PC-9 (cell line): Measurements from ENCODE around the gene APOB. TPM values are rescaled to one million over a fixed set of nuclear protein-coding genes. Genes with fewer than 3 reads are reported as not detected.

Source experiments
- BruUV-seq: library from RNA; stranded (reverse); fragments of 400-500 nt; replicated peaks from 2 replicates; lab custom pipeline; 2021; lab: Mats Ljungman, UMichigan
- CTCF ChIA-PET: fragments of 300-600 bp; sonication (Branson Sonifier 250); formaldehyde crosslinking; loops from one replicate; lab custom pipeline; 2022; ENCODE audit warnings: antibody characterized with exemption; lab: Charles Lee
- POLR2A ChIA-PET: fragments of 300-600 bp; sonication (Branson Sonifier 250); formaldehyde crosslinking; loops from one replicate; lab custom pipeline; 2022; ENCODE audit warnings: antibody characterized with exemption; ENCODE audit not compliant: unreplicated experiment; lab: Charles Lee
- DNase-seq, 2 experiments: peaks; one replicate each; pipeline versions ENCODE4 v3.0.0 to v3.0.0-alpha.2; 2015 to 2022; ENCODE audit warnings: mixed read lengths in 1 of 2
- H2AFZ ChIP-seq: fragments of 200-600 bp; sonication (generic); 2 replicates; pipeline ENCODE4 v1.8.1; 2017; ENCODE audit warnings: antibody characterized with exemption
- H3F3A ChIP-seq: fragments of 200-600 bp; sonication (generic); 2 replicates; pipeline ENCODE4 v1.8.1; 2017; ENCODE audit warnings: antibody characterized with exemption, mild to moderate bottlenecking, low read depth; ENCODE audit not compliant: insufficient read depth
- H3K27ac ChIP-seq: fragments of 200-600 bp; sonication (generic); 2 replicates; pipeline ENCODE4 v1.6.1; 2016; ENCODE audit warnings: mixed run types
- H3K27me3 ChIP-seq: fragments of 200-600 bp; sonication (generic); 2 replicates; pipeline ENCODE4 v1.6.1; 2016; ENCODE audit warnings: low read depth, mixed run types; ENCODE audit not compliant: insufficient read depth
- H3K36me3 ChIP-seq: fragments of 200-600 bp; sonication (generic); 2 replicates; pipeline ENCODE4 v1.6.1; 2016; ENCODE audit warnings: low read depth, mixed run types
- H3K4me1 ChIP-seq: fragments of 200-600 bp; sonication (generic); replicated peaks from 2 replicates; pipeline ENCODE4 v1.6.1; 2016; ENCODE audit warnings: mixed run types; ENCODE audit not compliant: insufficient read depth
- H3K4me2 ChIP-seq: fragments of 200-600 bp; sonication (generic); 2 replicates; pipeline ENCODE4 v1.6.1; 2017; ENCODE audit warnings: mixed run types
- H3K4me3 ChIP-seq: fragments of 200-600 bp; sonication (generic); 2 replicates; pipeline ENCODE4 v1.6.1; 2016; ENCODE audit warnings: mixed run types
- H3K79me2 ChIP-seq: fragments of 200-600 bp; sonication (generic); 2 replicates; pipeline ENCODE4 v1.6.1; 2017; ENCODE audit warnings: low read depth, mixed run types
- H3K9me2 ChIP-seq: fragments of 200-600 bp; sonication (generic); 2 replicates; pipeline ENCODE4 v1.8.1; 2017; ENCODE audit warnings: mild to moderate bottlenecking; ENCODE audit not compliant: insufficient read depth
- H3K9me3 ChIP-seq: fragments of 200-600 bp; sonication (generic); 2 replicates; pipeline ENCODE4 v1.8.1; 2016; ENCODE audit warnings: low read depth; ENCODE audit not compliant: insufficient read depth
- H4K20me1 ChIP-seq: fragments of 200-600 bp; sonication (generic); 2 replicates; pipeline ENCODE4 v1.8.1; 2017; ENCODE audit not compliant: insufficient read depth
- EZH2 ChIP-seq: fragments of 200-600 bp; sonication (generic); IDR thresholded peaks from 2 replicates; pipeline ENCODE4 v1.8.0; 2017; ENCODE audit warnings: antibody characterized with exemption, low read depth
- intact Hi-C: fragments of 100-400 bp; cut with micrococcal nuclease; formaldehyde crosslinking; loops from one replicate; pipeline ENCODE4 v1.10.0; 2022; ENCODE audit not compliant: unreplicated experiment
- total RNA-seq: library from RNA; stranded (reverse); gene quantifications from 2 replicates; pipeline ENCODE4 v1.2.3, GENCODE V29; 2021
- TF ChIP-seq, protein P1 (sequence below): fragments of 200-600 bp; sonication (generic); conservative IDR thresholded peaks from 2 replicates; pipeline ENCODE4 v1.6.1; 2017; ENCODE audit warnings: mixed run types, antibody characterized with exemption, mild to moderate bottlenecking, moderate library complexity

APOB gene
- total RNA-seq, 1 experiment from 2014 or later: not detected

DNA sequence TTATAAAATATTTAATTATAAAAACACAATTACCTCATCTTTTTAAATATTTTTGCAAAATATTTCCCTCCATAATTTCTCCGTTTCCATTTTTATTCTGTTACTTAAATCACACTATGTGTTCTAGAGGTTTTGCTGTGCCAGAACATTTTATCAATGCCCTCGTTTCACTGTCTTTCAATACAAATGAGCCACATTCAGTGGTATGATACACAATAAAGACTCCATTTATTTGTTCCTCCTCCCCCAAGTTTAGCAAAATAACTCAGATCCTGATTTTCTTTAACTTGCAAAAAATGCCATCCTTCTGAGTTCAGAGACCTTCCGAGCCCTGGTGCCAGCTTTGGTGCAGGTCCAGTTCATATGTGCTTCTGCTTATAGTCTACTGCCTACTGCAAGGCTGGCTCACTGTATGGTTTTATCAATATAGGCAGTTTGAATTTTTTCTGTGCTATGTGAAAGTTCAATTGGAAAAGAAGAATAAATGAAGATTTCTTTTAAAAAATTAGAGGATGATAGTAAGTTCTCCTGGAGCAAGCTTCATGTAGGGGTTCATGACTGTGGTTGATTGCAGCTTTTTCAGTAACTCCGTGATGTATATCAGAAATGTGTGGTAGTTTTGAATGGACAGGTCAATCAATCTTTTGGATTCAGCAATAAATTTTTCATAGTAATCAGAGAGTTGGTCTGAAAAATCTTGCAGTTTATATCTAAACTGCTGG, 42.5 kb downstream of the APOB start:
- no peaks in the 10 kb centered on the region for H3K79me2 ChIP-seq
- no peaks in the 10 kb centered on the region for H3K9me3 ChIP-seq
- H3K27ac ChIP-seq: no peak overlapping the region
- no peak for TF ChIP-seq EZH2
- TF ChIP-seq, protein P1, sequence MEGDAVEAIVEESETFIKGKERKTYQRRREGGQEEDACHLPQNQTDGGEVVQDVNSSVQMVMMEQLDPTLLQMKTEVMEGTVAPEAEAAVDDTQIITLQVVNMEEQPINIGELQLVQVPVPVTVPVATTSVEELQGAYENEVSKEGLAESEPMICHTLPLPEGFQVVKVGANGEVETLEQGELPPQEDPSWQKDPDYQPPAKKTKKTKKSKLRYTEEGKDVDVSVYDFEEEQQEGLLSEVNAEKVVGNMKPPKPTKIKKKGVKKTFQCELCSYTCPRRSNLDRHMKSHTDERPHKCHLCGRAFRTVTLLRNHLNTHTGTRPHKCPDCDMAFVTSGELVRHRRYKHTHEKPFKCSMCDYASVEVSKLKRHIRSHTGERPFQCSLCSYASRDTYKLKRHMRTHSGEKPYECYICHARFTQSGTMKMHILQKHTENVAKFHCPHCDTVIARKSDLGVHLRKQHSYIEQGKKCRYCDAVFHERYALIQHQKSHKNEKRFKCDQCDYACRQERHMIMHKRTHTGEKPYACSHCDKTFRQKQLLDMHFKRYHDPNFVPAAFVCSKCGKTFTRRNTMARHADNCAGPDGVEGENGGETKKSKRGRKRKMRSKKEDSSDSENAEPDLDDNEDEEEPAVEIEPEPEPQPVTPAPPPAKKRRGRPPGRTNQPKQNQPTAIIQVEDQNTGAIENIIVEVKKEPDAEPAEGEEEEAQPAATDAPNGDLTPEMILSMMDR: no peak
- no peaks in the 10 kb centered on the region for H3K4me1 ChIP-seq
- no peak overlapping the region for H3K4me2 ChIP-seq
- no peak overlapping the region for H2AFZ ChIP-seq
- H3F3A ChIP-seq: no peaks in the 10 kb centered on the region
- no peaks in the 10 kb centered on the region for H3K36me3 ChIP-seq
- intact Hi-C loops: no loop called here
- no peaks in the 10 kb centered on the region for H3K9me2 ChIP-seq
- H4K20me1 ChIP-seq: no peaks in the 10 kb centered on the region
- ChIA-PET POLR2A (no interaction called here), CTCF (no interaction called here)
- BruUV-seq: no TSS peak
- H3K27me3 ChIP-seq: peaks cover 49% of the 10 kb centered on the region
- peak in 1 of 2 experiments; percentile 27 for DNase-seq
- H3K4me3 ChIP-seq: no peak overlapping the region

GRCh38 chr2:20999906-21000645, 43.8 kb downstream of the APOB start:
- CTCF ChIA-PET: no interaction called here
- no peaks in the 10 kb centered on the region for H3K9me3 ChIP-seq
- no peaks in the 10 kb centered on the region for H3K36me3 ChIP-seq
- H3K4me3 ChIP-seq: no peak overlapping the region
- H2AFZ ChIP-seq: no peak overlapping the region
- H4K20me1 ChIP-seq: no peaks in the 10 kb centered on the region
- no peak for DNase-seq
- POLR2A ChIA-PET: no interaction called here
- H3F3A ChIP-seq: no peaks in the 10 kb centered on the region
- H3K79me2 ChIP-seq: no peaks in the 10 kb centered on the region
- no peak overlapping the region for H3K27ac ChIP-seq
- no TSS peak for BruUV-seq
- TF ChIP-seq, protein P1: no peak
- H3K4me2 ChIP-seq: no peak overlapping the region
- no peaks in the 10 kb centered on the region for H3K9me2 ChIP-seq
- peaks cover 47% of the 10 kb centered on the region for H3K27me3 ChIP-seq
- intact Hi-C loops: no loop called here
- H3K4me1 ChIP-seq: no peaks in the 10 kb centered on the region

GRCh38 chr2:20998972-20999905, 44.6 kb downstream of the APOB start:
- Histone ChIP-seq H3K4me2 (no peak overlapping the region), H3K36me3 (no peaks in the 10 kb centered on the region), H3K27me3 (peaks cover 44% of the 10 kb centered on the region), H2AFZ (no peak overlapping the region), H3K4me3 (no peak overlapping the region), H3K79me2 (no peaks in the 10 kb centered on the region), H4K20me1 (no peaks in the 10 kb centered on the region), H3K9me3 (no peaks in the 10 kb centered on the region), H3K27ac (no peak overlapping the region), H3F3A (no peaks in the 10 kb centered on the region), H3K9me2 (no peaks in the 10 kb centered on the region), H3K4me1 (no peaks in the 10 kb centered on the region)
- no TSS peak for BruUV-seq
- DNase-seq: peak in 1 of 2 experiments; percentile 12
- TF ChIP-seq EZH2: no peak
- TF ChIP-seq, protein P1: no peak
- ChIA-PET POLR2A (no interaction called here), CTCF (no interaction called here)
- intact Hi-C loops: no loop called here
